Measurements from ENCODE around the gene PIGC.
"Not testable (repeated sequence)": the region's sequence is repeated elsewhere in the genome, so short reads cannot be mapped to it uniquely, and the experiment has no call there.

Gene PIGC

DNA sequence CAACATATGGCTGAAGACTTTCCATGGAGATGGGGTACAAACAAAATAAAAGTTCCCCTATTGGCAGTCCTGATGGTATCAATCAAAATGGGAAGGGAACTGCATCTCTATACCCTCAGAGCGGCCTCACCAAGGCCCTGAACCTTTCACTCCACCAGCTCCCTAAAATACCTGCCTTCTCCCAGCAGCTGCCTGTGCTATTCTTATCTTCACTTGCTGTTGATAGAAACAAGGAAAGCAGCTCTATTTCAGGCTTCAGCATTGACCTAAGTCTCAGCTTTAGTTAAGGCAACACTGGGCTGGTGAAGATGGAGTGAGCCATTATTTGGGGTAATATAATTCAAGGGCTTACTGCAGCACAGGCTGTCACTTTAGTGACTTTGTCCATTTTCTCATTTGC, 21.7 kb upstream of the PIGC start:
- DNase-seq, result no peak

DNA sequence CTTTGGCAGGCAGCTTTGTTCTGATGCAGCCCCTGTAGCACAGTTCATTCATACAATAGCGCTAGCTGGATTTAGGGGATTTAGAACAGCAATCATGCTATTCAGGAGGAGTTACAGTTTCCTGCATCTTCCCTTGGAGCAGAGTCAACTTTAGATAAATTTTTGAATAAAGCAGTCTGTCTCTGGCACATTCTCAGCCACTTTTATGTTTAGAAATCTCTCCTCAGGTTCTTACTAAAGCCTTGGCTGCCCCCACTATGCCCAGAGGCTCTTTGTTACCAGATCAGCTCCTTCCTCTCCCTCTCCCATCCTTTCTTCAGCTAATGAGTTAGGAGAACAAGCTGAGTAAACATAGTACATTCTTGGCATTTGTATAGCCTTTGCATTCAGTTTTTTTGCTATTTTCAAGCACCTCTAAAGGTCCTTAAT, 17.0 kb upstream of the PIGC start:
- DNase-seq, result no peak

DNA sequence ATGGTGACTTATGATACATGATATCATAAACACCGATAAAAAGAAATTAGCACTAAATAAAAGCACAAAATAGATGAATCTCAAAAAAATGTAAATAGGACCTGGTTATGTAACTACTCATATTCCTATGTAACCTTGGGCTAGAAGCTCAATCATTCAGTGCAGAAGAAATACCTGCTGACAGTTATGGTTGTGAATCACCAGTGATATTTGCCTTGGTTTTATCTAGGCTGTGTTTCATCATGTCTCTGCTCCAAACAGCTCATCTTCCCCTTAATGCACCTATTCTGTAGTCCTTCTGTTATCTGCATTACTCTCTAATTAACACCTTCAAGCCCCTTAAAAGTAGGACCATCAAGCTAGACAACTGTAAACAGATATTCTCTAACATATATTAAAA, 16.3 kb upstream of the PIGC start:
- no peak for DNase-seq

DNA sequence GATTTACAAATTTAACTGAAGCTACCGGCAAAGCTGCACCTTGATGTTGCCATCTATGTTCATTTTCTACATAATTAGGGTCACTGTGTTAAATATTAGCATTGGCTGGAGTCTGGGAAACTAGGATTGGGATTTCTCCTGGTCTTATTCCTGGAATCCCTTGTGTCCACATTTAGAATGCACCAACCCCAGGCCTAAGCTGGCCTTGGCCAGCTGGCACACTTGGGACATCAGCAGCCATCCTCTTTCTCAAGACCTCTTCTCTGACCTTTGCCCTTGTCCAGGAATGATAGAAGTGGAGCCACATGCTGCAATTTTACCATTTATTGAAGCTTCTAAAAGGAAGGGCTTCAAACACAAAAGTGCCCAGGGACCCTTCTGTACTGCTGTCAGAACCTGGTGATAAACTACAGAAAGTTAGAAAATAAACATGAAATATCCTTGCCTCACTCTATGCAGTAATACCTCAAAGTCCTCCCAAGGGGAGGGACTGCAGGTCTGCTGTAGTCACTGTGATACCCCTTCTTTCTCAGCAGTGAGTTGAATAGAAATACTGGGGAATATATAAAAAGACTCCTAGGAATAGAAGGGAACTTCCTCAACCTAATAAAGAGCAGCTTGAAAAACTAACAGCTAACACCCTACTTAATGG, 13.7 kb upstream of the PIGC start:
- DNase-seq, result no peak

DNA sequence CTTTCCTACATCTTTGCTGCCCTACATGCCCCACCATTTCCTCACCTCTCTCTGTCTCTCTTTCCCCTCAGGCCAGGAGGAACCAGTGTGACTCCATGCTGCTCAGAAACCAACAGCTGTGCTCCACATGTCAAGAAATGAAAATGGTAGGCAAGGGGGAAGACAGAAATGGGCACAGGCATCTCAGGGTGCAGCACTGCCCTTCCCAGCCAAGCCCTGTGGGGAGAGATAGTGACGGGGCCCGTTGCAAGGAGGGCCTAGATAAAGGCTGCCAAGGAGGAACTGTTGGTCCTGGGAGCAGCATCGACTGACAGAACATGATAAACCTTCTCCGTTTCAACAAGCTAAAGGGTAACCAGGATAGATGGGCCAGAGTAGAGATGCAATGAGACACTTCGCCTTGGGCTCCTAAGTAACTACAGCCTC, 12.5 kb upstream of the PIGC start:
- DNase-seq, result no peak

DNA sequence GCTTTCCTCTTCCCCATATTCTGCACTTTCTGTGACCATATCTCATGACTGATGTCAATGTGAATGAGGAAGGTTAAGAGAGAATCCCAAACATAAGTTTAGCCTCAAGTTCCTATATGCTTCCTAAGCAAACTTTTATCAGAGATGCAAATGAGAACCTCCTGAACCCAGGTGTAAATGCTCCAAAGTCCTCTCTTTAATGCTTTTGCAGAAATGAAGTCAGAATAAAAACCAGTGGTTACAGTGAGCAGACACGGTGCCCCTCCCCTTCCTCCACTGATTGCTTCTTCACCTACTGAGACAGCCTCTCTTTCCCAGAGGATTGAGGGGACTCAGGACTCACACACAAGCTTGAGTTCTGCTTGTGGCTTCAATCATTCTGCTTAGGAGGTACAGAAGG, 11.6 kb upstream of the PIGC start:
- no peak for DNase-seq

DNA sequence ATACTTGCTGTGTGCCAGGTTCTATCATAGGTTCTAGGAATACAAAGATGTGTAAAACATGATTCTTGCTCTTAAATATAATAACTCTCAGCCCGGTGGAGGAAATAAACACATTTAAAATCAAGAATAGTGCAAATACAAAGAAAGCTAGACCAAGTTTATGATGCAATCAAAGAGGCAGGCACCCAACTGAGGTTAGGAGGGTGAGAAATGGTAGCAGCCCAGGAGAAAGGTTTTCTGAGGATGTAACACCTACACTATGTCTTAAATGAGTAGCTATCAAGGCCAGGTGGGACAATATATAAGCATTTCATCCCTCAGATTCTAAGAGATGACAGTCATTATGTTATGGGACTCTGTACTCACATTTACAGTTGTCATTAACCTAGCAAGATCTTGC, 9.7 kb upstream of the PIGC start:
- no peak for DNase-seq

DNA sequence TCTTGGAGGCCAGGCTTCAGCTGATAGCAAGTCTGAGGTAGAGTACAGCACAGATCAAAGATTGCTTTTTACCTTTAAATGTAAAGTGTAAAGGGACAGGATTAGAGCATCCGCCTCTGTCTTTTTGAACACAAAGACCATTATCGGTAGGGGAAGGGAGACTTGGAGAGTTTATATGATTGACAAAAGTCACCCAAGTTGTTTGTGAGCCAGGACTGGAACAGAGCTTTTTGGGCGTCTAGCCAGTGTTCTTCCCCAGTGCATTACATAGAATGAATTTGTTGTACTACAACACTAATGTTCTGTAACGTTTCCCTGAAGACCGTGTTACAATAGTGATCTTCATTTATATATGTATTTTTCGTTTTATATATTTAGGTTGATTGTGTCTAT, 9.3 kb upstream of the PIGC start:
- DNase-seq, result no peak

DNA sequence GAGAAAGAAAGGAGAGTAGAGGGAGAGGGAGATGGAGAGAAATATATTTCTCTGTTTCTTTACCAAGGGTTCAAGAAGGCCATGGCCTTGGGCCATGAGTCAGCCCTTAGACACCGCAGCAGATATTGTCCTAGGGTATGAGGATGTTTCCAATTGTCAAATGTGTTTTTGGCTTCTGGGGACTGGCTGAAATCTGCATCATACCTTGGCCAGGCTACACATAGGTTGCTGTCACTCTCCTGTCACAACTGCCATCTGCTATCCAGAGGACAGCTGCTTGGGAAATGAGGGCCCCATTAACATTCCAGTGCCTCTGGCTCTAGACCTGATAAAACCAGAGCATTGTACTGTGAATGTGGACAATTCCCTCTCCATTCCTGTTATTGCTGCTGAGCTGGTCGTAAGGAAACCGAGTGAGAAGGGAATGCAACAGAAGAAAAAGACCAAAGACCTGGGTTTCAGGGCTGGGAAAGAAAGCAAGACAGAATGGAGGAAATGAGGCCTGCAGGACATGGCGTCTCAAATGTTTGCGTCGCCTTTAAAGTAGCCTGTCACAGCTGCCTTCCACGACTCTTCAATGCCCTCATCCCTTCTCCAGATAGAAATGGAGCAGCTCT, 8.8 kb upstream of the PIGC start:
- no peak for DNase-seq

DNA sequence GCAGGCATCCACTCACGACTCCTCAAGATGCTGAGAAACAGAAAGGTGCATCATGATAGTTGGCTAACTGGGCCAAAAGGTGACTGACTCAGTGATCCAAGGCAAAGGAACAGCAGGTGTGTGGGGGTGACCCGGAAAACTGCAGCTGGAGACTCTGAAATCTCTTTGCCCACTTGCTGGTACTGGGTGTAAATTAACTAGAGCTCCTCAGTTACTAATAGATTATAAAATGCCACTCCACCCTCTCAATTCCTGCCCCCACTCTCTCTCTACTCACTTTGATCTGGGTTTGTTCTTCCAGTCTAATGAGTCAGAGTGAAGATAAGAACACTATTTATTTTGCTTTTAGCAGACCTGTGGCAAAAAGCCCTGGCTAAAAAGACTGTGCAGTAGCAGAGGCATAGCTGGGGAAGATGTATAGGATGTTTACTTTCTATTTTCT, 7.2 kb upstream of the PIGC start:
- DNase-seq, result no peak

DNA sequence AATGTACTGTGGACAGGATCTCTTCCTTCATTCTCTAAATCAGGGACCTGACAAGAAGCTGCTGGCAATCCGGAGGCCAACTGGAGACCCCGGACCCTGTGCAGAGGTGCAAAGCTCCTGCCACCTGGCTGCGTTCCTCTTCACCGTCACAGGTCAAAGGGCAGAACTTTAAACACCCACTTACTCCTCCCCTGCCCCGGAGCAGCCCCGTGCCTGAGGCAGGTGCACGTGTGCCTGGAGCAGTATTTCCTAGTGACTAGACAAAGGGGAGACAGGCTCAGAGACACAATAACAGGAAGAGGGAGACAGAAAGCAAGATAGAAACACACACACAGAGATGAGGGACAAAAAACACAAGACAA, 6.6 kb upstream of the PIGC start:
- no peak for DNase-seq

DNA sequence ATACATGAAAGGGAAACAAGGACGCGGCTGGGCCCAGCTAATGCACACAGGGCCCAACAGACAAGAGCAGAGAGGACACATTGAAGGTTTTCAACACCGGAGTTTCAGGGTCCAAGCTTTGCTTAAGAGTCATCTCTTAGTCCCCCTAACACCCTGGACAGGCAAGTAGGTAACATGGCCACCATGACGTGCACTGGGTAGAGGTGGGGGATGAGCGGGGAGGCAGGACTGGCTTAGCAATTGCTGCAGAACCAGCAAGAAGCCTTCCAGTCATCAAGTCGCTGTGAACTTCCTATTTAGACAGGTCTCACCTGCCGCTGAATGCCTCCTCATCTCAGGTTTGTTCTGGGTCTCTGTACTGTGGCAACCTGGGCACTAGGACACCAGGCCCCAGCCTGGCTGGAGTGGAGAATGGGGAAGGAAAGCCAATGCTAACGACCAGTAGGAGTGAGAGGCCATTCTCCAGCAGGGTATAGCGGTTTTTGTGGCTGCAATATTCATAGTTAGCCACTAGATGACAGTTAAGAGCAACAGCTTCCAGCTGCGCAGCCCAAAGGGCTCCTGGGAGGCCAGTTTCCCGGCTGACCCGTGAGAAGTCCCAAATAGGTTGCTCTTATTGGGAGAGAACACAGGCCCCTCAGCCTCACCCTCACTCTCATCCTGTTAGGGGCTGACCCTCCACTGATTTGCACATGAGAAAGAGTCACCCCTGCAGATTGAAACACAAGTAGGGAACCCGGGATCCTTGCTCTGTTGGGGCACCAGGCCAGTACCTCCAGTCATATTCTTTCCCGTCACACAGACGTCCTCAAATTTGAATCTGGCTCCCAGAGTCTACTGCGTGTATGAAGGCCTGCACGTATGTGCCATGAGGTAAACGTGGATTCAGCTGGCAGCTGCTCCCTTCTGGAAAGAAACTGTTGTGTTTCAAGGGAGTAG, 6.0 kb upstream of the PIGC start:
- DNase-seq, result no peak

DNA sequence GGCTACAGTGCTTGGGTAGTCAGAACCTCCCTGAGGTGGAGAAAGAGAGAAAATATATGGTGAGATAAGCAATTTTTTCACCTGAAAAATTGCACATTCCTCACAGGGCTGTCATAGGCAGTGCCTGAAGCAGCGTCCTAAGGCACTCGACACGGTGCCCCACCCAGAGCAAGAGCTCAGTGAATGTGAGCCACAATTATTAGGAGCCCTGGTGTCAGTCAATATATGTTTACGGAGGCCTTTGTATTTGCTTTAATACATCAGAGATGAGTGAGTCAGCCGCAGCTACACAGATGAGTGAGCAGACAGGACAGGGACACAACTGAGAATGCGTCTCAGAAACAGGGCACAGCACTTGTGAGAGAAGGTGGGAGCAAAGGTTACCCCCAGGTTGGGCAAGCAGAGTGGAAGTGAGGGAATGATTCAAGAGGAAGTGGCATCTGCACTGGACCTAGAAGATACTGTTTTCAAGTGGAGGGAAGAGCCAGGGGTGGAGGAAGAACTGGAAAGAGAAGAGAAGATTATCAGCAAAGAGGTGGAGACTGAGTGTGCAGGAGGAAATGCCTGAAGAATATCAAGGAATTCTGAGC, 5.2 kb upstream of the PIGC start:
- DNase-seq, result no peak

DNA sequence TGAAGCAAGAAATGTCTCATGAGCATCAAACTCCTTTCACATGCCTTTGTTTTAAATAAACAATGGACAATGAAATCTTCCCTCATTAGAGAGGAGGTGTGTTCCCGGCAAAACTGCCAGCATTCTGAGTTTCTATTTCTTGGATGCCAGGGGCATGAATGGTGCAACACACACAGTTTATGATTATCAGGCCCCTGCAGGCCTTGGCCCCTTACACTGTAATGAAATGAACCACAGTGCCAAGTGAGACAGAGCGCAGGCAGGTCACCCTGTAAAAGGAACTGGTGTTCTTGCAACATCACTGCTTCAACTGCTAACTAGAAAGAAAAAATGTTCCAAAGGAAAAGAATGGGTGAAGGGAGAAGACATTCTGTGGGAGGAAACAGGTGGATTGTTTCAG, 3.8 kb upstream of the PIGC start:
- no peak for DNase-seq

DNA sequence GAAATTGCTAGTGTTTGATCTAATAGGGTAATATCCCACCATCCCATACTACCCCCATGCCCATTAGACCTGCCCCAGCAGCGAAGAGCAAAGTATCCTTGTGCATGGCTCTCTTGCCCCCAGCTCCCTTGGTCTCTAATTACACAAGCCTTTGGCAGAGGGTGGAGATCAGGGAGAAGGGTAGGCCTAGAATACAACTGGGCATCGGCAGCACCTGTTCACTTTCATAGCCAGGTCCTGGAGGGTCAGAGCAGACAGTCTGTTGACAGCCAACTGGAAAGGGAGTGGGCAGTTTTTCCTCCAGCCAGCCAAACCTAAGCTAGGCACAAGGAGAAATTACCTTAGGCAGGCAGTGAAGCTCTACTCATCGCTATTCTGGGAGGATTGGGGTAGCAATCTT, 2.7 kb upstream of the PIGC start:
- DNase-seq, result no peak

DNA sequence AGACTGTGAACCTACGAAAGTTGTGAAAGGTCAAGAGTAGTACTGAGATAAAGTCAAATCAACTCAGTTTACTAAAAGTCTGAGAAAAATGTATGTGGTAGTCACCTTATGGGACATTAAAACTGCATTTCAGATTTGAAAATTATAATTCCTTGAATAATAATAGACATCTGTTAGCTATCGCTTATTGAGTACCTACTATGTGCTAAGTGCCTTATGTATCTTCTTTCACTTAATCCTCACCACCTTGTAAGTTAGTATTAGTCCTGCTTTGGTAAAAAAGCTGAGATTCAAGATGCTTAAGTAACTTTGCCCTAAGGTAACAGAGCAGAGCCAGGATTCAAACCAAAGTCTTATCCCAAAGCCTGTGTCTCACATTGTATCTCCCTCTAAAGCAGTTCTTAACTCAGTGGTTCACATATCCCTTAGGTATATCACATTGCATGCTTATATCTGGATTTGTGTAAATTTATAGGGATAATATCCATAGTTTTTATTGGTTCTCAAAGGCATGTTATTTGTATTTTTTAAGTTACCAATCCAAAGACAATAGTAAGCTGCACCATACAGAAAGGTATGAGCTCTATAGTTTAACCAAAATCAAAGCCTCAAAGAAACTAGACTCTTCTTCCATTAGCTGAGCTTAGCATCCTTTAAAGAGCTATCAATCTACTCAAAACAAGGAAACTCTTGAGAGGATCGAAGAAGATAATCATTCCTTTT, 865 bp downstream of the PIGC start:
- DNase-seq, result no peak

DNA sequence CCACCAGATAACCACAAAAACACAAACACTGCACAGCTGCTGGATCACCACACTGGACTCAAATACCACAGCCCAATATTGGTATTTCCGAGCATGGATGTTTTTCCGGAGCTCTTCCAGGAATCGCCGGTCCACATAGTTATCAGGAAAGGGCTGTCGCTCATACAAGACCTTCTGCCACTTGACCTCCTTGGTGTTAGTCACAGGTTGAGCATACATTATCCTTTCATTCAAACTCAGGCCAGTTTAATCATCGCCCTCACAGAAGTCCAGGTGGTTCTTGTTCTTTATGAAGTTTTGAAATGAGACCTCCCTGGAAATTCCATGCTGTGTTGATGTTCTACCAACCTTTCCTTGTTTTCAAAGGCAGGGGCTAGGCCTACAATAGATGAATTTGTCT, 1.5 kb downstream of the PIGC start:
- no peak for DNase-seq

DNA sequence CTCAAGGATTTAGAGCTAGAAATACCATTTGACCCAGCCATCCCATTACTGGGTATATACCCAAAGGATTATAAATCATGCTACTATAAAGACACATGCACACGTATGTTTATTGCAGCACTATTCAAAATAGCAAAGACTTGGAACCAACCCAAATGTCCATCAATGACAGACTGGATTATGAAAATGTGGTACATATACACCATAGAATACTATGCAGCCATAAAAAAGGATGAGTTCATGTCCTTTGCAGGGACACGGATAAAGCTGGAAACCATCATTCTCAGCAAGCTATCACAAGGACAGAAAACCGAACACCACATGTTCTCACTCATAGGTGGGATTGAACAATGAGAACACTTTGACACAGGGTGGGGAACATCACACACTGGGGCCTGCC, 6.7 kb downstream of the PIGC start:
- DNase-seq, result not testable (repeated sequence)

DNA sequence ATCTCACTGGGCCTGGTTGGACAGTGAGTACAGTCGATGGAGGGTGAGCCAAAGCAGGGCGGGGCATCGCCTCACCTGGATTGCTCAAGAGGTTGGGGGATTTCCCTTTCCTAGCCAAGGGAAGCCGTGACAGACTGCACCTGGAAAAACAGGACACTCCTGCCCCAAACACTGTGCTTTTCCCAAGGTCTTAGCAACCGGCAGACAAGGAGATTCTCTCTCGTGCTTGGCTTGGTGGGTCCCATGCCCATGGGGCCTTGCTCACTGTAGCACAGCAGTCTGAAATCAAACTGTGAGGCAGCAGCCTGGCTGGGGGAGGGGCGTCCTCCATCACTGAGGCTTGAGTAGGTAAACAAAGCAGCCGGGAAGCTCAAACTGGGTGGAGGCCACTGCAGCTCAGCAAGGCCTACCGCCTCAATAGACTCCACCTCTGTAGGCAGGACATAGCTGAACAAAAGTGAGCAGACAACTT, 12.1 kb downstream of the PIGC start:
- no peak for DNase-seq

DNA sequence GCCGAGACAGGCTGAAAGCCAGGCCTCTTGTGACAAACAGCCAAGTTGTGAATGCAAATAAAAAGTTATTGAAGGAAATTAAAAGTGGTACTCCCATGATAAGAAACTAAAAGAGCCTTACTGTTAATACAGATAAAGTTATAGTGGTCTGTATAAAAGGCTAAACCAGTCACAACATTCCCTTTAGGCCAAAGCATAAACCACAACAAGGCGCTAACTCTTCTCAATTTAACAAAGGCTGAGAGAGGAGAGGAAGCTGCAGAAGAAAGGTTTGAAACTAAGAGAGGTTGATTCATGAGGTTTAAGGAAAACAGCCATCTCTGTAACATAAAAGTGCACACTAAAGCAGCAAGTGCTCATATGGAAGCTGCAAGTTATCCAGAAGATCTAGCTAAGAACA, 12.7 kb downstream of the PIGC start:
- no peak for DNase-seq

DNA sequence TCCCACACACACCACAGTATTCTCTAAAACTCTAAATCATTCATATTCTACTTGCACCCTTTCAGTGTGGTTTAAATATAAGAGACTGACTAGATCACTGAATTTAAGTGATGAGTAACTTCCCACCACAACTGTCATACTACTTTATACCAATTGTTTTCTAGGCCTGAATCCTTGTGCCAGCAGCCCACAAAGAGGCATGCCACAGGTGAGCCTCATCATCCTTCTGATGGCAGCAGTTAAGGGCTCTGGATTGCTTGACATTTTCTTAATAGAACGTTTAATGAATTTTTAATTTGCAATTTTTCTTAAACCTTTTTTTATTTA, 13.8 kb downstream of the PIGC start:
- no peak for DNase-seq

DNA sequence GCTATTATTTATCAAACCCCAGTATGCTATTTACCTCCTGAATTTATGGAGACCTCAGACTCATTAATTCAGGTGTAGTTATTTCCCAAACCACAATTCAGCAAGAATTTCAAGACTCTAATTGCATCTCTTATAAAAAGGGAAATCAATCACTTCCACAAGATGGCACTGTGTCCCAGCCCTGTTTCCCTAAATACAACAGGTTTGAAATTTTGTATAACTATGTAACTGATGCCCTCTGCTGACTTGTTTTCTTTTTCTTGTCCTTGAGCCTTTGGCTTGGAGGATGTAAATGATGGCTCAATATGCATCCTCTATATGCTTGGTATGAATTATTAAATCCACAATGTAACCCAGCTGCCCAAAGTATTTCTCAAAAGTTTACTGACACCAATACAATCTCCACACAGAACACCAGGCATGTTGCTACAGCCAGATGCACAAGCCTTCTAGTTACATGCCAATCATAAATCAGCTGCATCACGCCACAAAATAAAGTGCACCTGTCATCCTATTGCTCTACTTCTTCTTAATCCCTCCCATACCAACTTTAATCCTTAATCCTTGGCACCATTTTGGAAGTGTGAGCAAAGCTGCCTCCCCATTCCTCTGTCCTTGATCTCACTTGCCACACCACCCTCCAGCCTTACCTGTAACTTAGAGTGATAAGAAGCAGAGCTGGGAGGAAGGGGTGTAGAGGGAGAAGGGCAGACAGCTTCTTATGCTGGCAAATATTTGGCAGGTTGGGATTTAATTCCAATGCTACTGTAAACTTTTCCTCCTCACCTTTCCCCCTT, 14.3 kb downstream of the PIGC start:
- DNase-seq, result no peak

Measured in activated CD4-positive, alpha-beta T cell treated with anti-CD3 and anti-CD28 coated beads for 1 hour (primary cell).